ENCODE measurements around the gene TMEM163.

- no peak for TF ChIP-seq CTCF (IDR thresholded peaks at IDR 0.05)
- TF ChIP-seq POLR2A (IDR thresholded peaks at IDR 0.05): no peak
- no peak for TF ChIP-seq EP300 (IDR thresholded peaks at IDR 0.05)
Measured at GRCh38 chr2:134564549-134564948, 154.3 kb downstream of the TMEM163 start.
